MM.1S (cell line): Measurements from ENCODE around the gene SEPTIN10.

Source experiments
- CTCF ChIP-seq: fragments of 300-600 bp; sonication (generic); IDR thresholded peaks from 2 replicates; pipeline ENCODE4 v1.5.1; 2016; ENCODE audit warnings: antibody characterized with exemption, low read length, mixed read lengths
- EZH2 ChIP-seq: fragments of 300-600 bp; sonication (generic); optimal IDR thresholded peaks from 2 replicates; pipeline ENCODE3; 2017; ENCODE audit warnings: low read depth, mild to moderate bottlenecking, antibody characterized with exemption, low read length, mixed read lengths
- EZH2phosphoT487 ChIP-seq: fragments of 300-600 bp; sonication (generic); IDR thresholded peaks from 2 replicates; pipeline ENCODE4 v1.6.1; 2018; ENCODE audit warnings: antibody characterized with exemption, low read length

- no peak for TF ChIP-seq CTCF
- TF ChIP-seq EZH2: no peak
- no peak for TF ChIP-seq EZH2phosphoT487
Measured at GRCh38 chr2:109512076-109512475, 101.7 kb downstream of the SEPTIN10 start.
